ENCODE results near the gene NSG2.
"Not testable (repeated sequence)": the region's sequence is repeated elsewhere in the genome, so short reads cannot be mapped to it uniquely, and the experiment has no call there.

The NSG2 gene

GRCh38 chr5:174098694-174099093 lies 53.2 kb downstream of the NSG2 start:
- in situ Hi-C loops (cut with MboI; ENCODE audit: low sequenced_read_pairs), result no loop called here

- in situ Hi-C loops (cut with MboI; ENCODE audit: low sequenced_read_pairs), result no loop called here
Observed at GRCh38 chr5:174100490-174100889, 55.0 kb downstream of the NSG2 start.

DNA sequence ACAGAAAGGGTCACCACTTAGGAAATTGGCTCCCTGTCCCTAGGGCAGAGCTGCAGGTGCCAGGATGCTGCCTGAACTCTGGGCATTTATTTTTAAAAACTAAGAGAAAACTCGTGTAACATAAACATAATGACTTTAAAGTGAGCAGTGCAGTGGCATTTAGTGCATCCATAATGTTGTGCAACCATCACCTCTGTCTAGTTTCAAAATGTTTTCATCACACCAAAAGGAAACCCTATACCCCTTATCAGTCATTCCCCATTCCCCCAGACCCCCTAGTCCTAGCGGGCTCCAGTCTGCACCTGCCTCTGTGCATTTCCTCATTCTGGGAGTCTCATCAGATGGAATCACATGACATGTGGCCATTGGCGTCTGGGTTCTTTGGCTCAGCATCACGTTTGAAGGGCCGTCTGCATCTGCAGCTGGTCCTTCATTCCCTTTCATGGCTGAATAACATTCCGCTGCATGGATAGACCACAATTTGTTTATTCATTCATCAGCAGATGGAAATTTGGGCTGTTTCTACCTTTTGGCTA lies 55.8 kb downstream of the NSG2 start:
- in situ Hi-C loops (cut with MboI; ENCODE audit: low sequenced_read_pairs), result no loop called here

GRCh38 chr5:174102574-174102973 lies 57.1 kb downstream of the NSG2 start:
- in situ Hi-C loops (cut with MboI; ENCODE audit: low sequenced_read_pairs), result not testable (repeated sequence)

- in situ Hi-C loops (cut with MboI; ENCODE audit: low sequenced_read_pairs), result no loop called here
Observed at GRCh38 chr5:174106997-174107655, 61.6 kb downstream of the NSG2 start.

DNA sequence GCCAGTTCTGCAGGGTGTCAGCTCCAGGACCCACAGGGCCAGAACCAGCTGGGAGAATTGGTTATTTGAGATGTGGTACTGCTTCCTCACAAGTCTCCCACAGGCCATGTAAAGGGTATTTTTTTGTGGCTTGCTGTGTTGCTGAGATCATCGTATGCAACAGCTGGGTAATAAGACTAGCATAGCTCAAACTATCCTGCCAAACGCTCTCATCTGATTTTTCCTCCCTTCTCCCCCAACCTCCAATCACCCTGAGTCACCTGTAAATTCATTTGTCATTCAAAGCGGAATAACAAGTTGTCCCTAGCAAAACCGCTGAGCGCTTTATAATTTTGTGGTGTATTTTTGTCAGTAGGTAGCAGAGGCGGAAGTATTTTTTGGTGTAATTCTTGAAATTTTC lies 63.2 kb downstream of the NSG2 start:
- in situ Hi-C loops (cut with MboI; ENCODE audit: low sequenced_read_pairs), result no loop called here

- in situ Hi-C loops (cut with MboI; ENCODE audit: low sequenced_read_pairs), result no loop called here
Observed at GRCh38 chr5:174109698-174110260, 64.3 kb downstream of the NSG2 start.

- in situ Hi-C loops (cut with MboI; ENCODE audit: low sequenced_read_pairs), result no loop called here
Observed at GRCh38 chr5:174110310-174110709, 64.8 kb downstream of the NSG2 start.

GRCh38 chr5:174111287-174111973 lies 65.9 kb downstream of the NSG2 start:
- in situ Hi-C loops (cut with MboI; ENCODE audit: low sequenced_read_pairs), result no loop called here

DNA sequence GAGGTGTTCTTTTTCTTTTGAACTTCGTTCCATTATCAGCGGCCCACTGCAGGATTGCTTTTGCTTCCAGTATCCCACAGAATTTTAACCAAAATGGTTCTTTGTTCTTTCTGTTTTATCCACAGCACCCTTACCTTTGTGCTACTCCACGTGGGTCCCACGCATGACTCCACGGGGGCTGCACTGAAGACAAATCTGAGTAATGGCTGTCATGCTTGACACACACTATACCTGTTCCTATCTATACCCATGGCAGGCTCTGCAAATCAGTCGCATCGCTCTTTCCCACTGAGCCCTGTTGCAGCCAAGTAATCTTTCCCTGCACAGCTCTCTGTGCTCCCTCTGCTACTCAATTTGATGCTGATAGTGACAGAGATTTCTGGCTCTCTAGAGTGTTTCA lies 69.7 kb downstream of the NSG2 start:
- in situ Hi-C loops (cut with MboI; ENCODE audit: low sequenced_read_pairs), result no loop called here

DNA sequence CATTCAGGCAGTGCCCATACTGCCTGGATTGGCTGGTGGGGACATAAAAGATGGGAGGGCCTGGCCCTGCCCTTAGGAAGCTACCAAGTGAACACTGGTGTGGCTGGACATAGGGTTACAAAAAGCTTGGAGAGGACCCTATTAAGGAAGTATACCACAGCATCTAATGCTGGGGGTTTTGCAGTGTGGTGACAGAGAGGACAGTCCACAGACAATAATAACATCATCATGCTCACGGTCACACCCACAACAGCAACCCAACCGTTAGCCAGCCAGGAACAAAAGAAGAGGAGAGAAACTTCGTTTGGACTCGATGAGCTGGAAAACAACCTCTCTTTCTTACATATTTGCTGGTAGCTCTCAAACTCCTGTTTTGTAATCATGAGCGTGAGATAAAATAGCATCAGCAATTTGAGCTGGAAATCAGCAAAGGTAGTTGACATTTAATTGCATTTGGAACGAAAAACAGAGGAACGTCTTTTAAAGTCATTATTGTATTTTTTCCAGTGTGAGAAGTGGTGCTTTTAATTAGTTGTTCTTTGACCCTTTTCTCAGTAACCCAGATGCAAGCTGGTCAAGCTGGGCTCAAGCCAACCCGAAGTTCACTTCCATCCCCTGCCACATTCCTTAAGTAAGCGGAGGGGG lies 73.4 kb downstream of the NSG2 start:
- in situ Hi-C loops (cut with MboI; ENCODE audit: low sequenced_read_pairs), result no loop called here

DNA sequence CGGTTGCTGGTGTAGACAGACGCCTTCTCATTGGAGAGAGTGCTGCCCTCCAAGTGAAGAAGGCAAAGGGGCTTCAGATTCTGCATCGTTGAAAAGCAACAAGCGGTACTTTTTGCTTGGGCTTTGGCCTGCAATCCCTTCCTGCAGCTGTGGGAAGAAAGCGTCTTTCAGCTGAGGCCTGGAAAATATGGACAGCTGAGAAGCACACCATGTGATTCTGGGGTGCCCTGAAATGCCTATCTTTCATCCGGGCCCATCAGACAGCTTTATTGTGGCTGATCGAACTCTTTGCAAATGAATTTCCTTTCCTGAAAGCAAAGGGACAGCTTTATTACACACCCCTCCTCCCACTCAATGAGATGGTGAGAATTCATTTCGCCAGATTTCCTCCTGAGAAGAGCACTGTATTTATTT lies 74.0 kb downstream of the NSG2 start:
- in situ Hi-C loops (cut with MboI; ENCODE audit: low sequenced_read_pairs), result no loop called here

DNA sequence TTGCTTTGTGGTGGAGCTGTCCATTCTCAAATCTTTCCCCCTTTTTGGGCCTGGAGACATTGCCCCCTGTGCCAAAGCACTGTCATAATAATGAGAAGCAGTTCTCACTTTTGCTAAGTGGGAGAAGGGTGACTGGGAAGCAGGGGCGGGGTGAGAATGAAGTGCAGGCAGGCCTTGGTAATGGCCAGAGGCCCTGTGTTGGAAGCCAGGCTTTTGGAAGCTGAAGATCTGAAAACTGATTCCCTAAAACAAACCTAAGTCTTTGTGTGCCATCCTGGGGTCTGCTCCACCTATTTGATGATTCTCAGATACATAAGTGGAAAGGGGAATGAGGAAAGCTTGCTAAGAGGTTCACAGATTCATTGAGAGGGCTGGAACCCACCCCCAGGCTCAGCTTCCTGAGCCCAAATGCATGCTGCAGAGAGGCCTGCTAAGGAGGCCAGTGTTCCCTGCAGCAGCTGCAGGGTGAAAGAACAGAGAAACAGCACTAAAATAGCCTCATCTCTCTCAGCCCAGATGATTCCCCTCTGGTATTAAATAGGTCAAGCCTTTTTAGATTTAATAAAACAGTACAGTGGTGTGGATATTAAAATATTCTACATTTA lies 75.0 kb downstream of the NSG2 start:
- in situ Hi-C loops (cut with MboI; ENCODE audit: low sequenced_read_pairs), result no loop called here

- in situ Hi-C loops (cut with MboI; ENCODE audit: low sequenced_read_pairs), result no loop called here
Observed at GRCh38 chr5:174134545-174134944, 89.0 kb downstream of the NSG2 start.

- in situ Hi-C loops (cut with MboI; ENCODE audit: low sequenced_read_pairs), result no loop called here
Observed at GRCh38 chr5:174139623-174140022, 94.1 kb downstream of the NSG2 start.

- in situ Hi-C loops (cut with MboI; ENCODE audit: low sequenced_read_pairs), result no loop called here
Observed at GRCh38 chr5:174140452-174141020, 95.0 kb downstream of the NSG2 start.

DNA sequence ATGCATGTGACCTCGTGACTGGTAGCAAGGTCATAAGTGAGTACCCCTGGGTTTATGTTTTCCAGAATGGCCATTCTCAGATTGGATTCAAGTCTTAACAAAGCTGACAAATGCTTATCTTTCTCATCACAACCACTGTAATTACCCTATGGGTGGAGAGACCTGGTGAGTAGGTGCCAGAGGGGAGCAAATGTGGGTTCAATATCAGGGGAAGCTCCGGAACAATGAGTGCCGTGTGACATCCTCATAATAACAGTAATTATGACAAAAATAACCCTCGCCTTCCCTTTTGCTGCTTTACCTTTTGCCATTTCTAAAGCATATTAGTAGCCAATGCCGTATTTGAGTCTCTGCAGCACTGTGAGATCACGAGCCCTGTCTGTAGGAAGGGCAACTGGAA lies 95.9 kb downstream of the NSG2 start:
- in situ Hi-C loops (cut with MboI; ENCODE audit: low sequenced_read_pairs), result no loop called here

- in situ Hi-C loops (cut with MboI; ENCODE audit: low sequenced_read_pairs), result no loop called here
Observed at GRCh38 chr5:174145091-174145490, 99.6 kb downstream of the NSG2 start.

- in situ Hi-C loops (cut with MboI; ENCODE audit: low sequenced_read_pairs), result no loop called here
Observed at GRCh38 chr5:174145821-174146220, 100.3 kb downstream of the NSG2 start.

DNA sequence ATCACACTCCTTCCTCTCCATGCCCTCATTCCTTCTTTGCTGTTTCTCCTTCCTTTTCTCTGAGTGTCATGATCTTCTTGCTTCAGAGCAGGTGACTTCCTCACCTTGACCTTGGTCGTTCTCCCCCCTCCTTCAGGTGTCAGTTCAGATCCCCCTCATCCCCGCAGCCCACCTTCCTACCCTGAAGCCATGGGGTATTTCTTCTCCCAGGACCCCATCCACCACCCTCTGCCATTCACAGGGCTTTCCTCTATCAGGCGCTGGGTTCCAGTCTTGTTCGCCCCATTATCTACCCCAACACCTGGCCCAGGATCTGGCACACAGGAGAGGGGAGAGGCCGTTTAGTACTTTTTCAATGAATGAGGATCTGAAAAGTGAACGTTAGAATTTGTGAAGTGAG lies 101.0 kb downstream of the NSG2 start:
- in situ Hi-C loops (cut with MboI; ENCODE audit: low sequenced_read_pairs), result no loop called here

GRCh38 chr5:174147012-174147411 lies 101.5 kb downstream of the NSG2 start:
- in situ Hi-C loops (cut with MboI; ENCODE audit: low sequenced_read_pairs), result not testable (repeated sequence)

Measured in HL-60/S4 treated with phorbol 12-myristate 13-acetate at 8.2 ng/mL for 4 days and 3 days (cell line).